Gastroesophageal sphincter (tissue), 4 donors: ENCODE results near the gene C20orf173. TPM values are rescaled to one million over a fixed set of nuclear protein-coding genes. Genes with fewer than 3 reads are reported as not detected.

Source experiments
- ATAC-seq: fragments of 150-250 bp; one replicate; pipeline ENCODE4 v1.9.1; 2016; ENCODE audit warnings: mild to moderate bottlenecking, moderate library complexity
- H3K27ac ChIP-seq, 4 donors: fragments of 200-600 bp; sonication (generic) in 3 of 4; 1 replicate in 3 of 4; 2 replicates in 1 of 4; pipeline ENCODE4 v1.5.1; 2016 to 2019
- H3K27me3 ChIP-seq: fragments of 200-600 bp; sonication (generic); one replicate; pipeline ENCODE4 v1.5.1; 2019
- H3K36me3 ChIP-seq, 2 donors: fragments of 200-600 bp; sonication (generic); one replicate each; pipeline ENCODE4 v1.5.1; 2019; ENCODE audit warnings: control low read depth in 1 of 2
- H3K4me1 ChIP-seq, 3 donors: fragments of 200-600 bp; sonication (generic); 1 replicate in 2 of 3; 2 replicates in 1 of 3; pipeline ENCODE4 v1.5.1; 2016 to 2019; ENCODE audit warnings: control low read depth in 2 of 3
- H3K4me3 ChIP-seq, 2 donors: fragments of 200-600 bp; sonication (generic); one replicate each; pipeline ENCODE4 v1.5.1; 2019; ENCODE audit warnings: mild to moderate bottlenecking in 1 of 2, moderate library complexity in 1 of 2
- H3K9me3 ChIP-seq, 3 donors: fragments of 200-600 bp; sonication (generic); one replicate each; pipeline ENCODE4 v1.5.1; 2017 to 2019; ENCODE audit warnings: control low read depth in 2 of 3
- CTCF ChIP-seq, 4 experiments: fragments of 200-600 bp in 2 of 4; fragments of 450-650 bp in 2 of 4; sonication (generic) in 1 of 4; IDR thresholded peaks; one replicate each; pipeline ENCODE4 v1.5.1; 2017 to 2019; ENCODE audit warnings: antibody characterized with exemption in 4 of 4, mild to moderate bottlenecking in 2 of 4, moderate library complexity in 2 of 4
- EP300 ChIP-seq: sonication (generic); formaldehyde crosslinking; IDR thresholded peaks from one replicate; pipeline ENCODE4 v1.6.1; 2017; ENCODE audit warnings: antibody characterized with exemption, mild to moderate bottlenecking
- POLR2A ChIP-seq, 2 donors: fragments of 450-650 bp; IDR thresholded peaks; one replicate each; pipeline ENCODE4 v1.6.1; 2017; ENCODE audit warnings: antibody characterized with exemption in 2 of 2, mild to moderate bottlenecking in 2 of 2, moderate library complexity in 1 of 2
- POLR2AphosphoS5 ChIP-seq: sonication (generic); formaldehyde crosslinking; IDR thresholded peaks from one replicate; pipeline ENCODE4 v1.6.1; 2017; ENCODE audit warnings: antibody characterized with exemption
- WGBS, 2 donors: methylation state at CpG; one replicate each; pipeline ENCODE4 v1.1.5; 2018; ENCODE audit warnings: low coverage in 1 of 2; 5-methylcytosine and 5-hydroxymethylcytosine counted together
- total RNA-seq, 4 donors: library from RNA; depleted of rRNA; stranded (reverse); fragments of >200 nt; gene quantifications; one replicate each; pipeline ENCODE4 v1.1.0, GENCODE V29; 2016

The C20orf173 gene
- not detected for total RNA-seq

GRCh38 chr20:35529552-35529951, at the start of gene C20orf173:
Gene C20orf173 (minus strand): TSS chr20:35529652. CDS start chr20:35529373, 279 bp downstream.
- H3K36me3 ChIP-seq, result no peaks in the 10 kb centered on the region
- TF ChIP-seq CTCF (IDR thresholded peaks at IDR 0.05) (no peak), POLR2AphosphoS5 (no peak), POLR2A (IDR thresholded peaks at IDR 0.05) (no peak), EP300 (no peak)

GRCh38 chr20:35579196-35579595, 49.7 kb upstream of the C20orf173 start:
- no peak for ATAC-seq
- Histone ChIP-seq H3K36me3 (no peaks in the 10 kb centered on the region), H3K4me3 (no peak overlapping the region), H3K27ac (no peak overlapping the region), H3K27me3 (no peaks in the 10 kb centered on the region), H3K4me1 (no peaks in the 10 kb centered on the region), H3K9me3 (peaks cover 0 to 14% (median 0%) of the 10 kb centered on the region in 3 donors)
- TF ChIP-seq CTCF (IDR thresholded peaks at IDR 0.05), result no peak
- TF ChIP-seq POLR2A (IDR thresholded peaks at IDR 0.05), result no peak
- TF ChIP-seq POLR2AphosphoS5, result no peak
- no peak for TF ChIP-seq EP300
- 86 to 100% methylated on average over 3 to 4 of the region's 6 CpGs for WGBS, 2 donors

More at GRCh38 chr20:35529552-35529951, at the start of gene C20orf173:
- Histone ChIP-seq H3K27me3 (no peaks in the 10 kb centered on the region), H3K4me1 (no peaks in the 10 kb centered on the region), H3K9me3 (no peaks in the 10 kb centered on the region), H3K4me3 (no peak within 1 kb of the TSS), H3K27ac (no peak within 1 kb of the TSS)
- WGBS, 2 donors, result 78 to 85% methylated on average over 2 of the region's 2 CpGs
- ATAC-seq, result no peak

GRCh38 chr20:35578469-35578868, 49.0 kb upstream of the C20orf173 start:
- Histone ChIP-seq H3K27me3 (no peaks in the 10 kb centered on the region), H3K9me3 (peaks cover 0 to 14% (median 0%) of the 10 kb centered on the region in 3 donors), H3K27ac (no peak overlapping the region), H3K4me3 (no peak overlapping the region), H3K4me1 (no peaks in the 10 kb centered on the region), H3K36me3 (no peaks in the 10 kb centered on the region)
- TF ChIP-seq POLR2A (IDR thresholded peaks at IDR 0.05), result no peak
- no peak for TF ChIP-seq CTCF (IDR thresholded peaks at IDR 0.05)
- no peak for TF ChIP-seq EP300
- 85 to 93% methylated on average over 5 to 6 of the region's 8 CpGs for WGBS, 2 donors
- no peak for ATAC-seq

- WGBS, 2 donors, result 60 to 72% methylated on average over 1 to 3 of the region's 3 CpGs
- Histone ChIP-seq H3K4me1 (no peaks in the 10 kb centered on the region), H3K9me3 (peaks cover 0 to 19% (median 0%) of the 10 kb centered on the region in 3 donors), H3K27me3 (no peaks in the 10 kb centered on the region), H3K36me3 (no peaks in the 10 kb centered on the region), H3K4me3 (no peak overlapping the region), H3K27ac (no peak overlapping the region)
- ATAC-seq, result no peak
- TF ChIP-seq CTCF (IDR thresholded peaks at IDR 0.05), result no peak
- TF ChIP-seq EP300, result no peak
- TF ChIP-seq POLR2AphosphoS5, result no peak
- no peak for TF ChIP-seq POLR2A (IDR thresholded peaks at IDR 0.05)
Measured at GRCh38 chr20:35576816-35577215, 47.4 kb upstream of the C20orf173 start.

GRCh38 chr20:35575958-35576357, 46.5 kb upstream of the C20orf173 start:
- Histone ChIP-seq H3K27me3 (no peaks in the 10 kb centered on the region), H3K4me3 (no peak overlapping the region), H3K36me3 (no peaks in the 10 kb centered on the region), H3K27ac (no peak overlapping the region), H3K9me3 (peaks cover 0 to 13% (median 0%) of the 10 kb centered on the region in 3 donors), H3K4me1 (no peaks in the 10 kb centered on the region)
- ATAC-seq, result no peak
- TF ChIP-seq POLR2AphosphoS5 (no peak), EP300 (no peak), POLR2A (IDR thresholded peaks at IDR 0.05) (no peak), CTCF (IDR thresholded peaks at IDR 0.05) (no peak)
- 70 to 90% methylated on average over 2 to 4 of the region's 4 CpGs for WGBS, 2 donors
